IPS DF 6.9 (cell line): Measurements from ENCODE around the gene FASTKD3.

Source experiments
- DNase-seq: peaks from one replicate; pipeline ENCODE4 v3.0.0-alpha.2; 2013; ENCODE audit warnings: low read depth, low spot score
- H3K27ac ChIP-seq: one replicate; pipeline ENCODE4 v1.5.1; 2013; ENCODE audit warnings: low read length, control low read depth
- H3K27me3 ChIP-seq: 2 replicates; pipeline ENCODE4 v1.6.1; 2013; ENCODE audit warnings: mild to moderate bottlenecking, low read length; ENCODE audit not compliant: control insufficient read depth, insufficient read depth
- H3K36me3 ChIP-seq: 2 replicates; pipeline ENCODE4 v1.6.1; 2013; ENCODE audit warnings: low read length; ENCODE audit not compliant: control insufficient read depth, insufficient read depth
- H3K4me1 ChIP-seq: 2 replicates; pipeline ENCODE4 v1.6.1; 2013; ENCODE audit warnings: low read length; ENCODE audit not compliant: control insufficient read depth, insufficient read depth
- H3K4me3 ChIP-seq: 2 replicates; pipeline ENCODE4 v1.5.1; 2013; ENCODE audit warnings: mild to moderate bottlenecking, low read length
- H3K9me3 ChIP-seq: 2 replicates; pipeline ENCODE4 v1.6.1; 2013; ENCODE audit warnings: low read length, inconsistent platforms; ENCODE audit not compliant: control insufficient read depth, insufficient read depth
- WGBS: extraction: QIAGEN DNeasy Blood & Tissue Kit; methylation state at CpG from one replicate; pipeline ENCODE4 v1.1.7; 2013; ENCODE audit warnings: mixed read lengths, missing lambda C conversion rate; ENCODE audit not compliant: insufficient read length, insufficient coverage; 5-methylcytosine and 5-hydroxymethylcytosine counted together

The FASTKD3 gene

GRCh38 chr5:7881091-7881490, 12.3 kb upstream of the FASTKD3 start:
- no peaks in the 10 kb centered on the region for H3K4me1 ChIP-seq
- no peak overlapping the region for H3K27ac ChIP-seq
- DNase-seq: no peak
- no peaks in the 10 kb centered on the region for H3K27me3 ChIP-seq
- H3K4me3 ChIP-seq: no peak overlapping the region
- no peaks in the 10 kb centered on the region for H3K9me3 ChIP-seq
- no CpG with 5 or more reads among the region's 4 CpGs for WGBS
- H3K36me3 ChIP-seq: peaks cover 17% of the 10 kb centered on the region; the same call in 1 of the 2 replicates

- Histone ChIP-seq H3K4me1 (no peaks in the 10 kb centered on the region), H3K36me3 (peaks cover 18% of the 10 kb centered on the region; the same call in 1 of the 2 replicates), H3K27me3 (no peaks in the 10 kb centered on the region), H3K27ac (no peak overlapping the region), H3K9me3 (no peaks in the 10 kb centered on the region), H3K4me3 (no peak overlapping the region)
- no peak for DNase-seq
These were observed 9.6 kb upstream of the FASTKD3 start for GRCh38 chr5:7878381-7878873.

DNA sequence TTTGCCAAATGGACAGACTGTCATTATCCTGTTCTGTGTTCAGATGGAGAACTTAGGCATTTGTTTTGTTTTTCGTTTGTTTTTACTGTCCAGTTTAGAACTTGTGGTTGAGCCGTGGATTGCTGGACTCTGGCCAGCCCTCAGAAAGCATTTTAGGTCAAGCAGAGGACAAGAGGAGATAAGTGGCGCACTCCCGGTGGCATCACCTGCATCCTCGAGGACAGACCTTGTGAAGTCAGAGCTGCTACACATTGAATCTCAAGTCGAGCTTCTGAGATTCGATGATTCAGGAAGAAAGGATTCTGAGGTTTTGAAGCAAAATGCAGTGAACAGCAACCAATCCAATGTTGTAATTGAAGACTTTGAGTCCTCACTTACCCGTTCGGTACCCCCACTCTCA, 9.0 kb upstream of the FASTKD3 start:
- H3K9me3 ChIP-seq: no peaks in the 10 kb centered on the region
- H3K4me1 ChIP-seq: no peaks in the 10 kb centered on the region
- WGBS: no CpG with 5 or more reads among the region's 9 CpGs
- H3K4me3 ChIP-seq: no peak overlapping the region
- peaks cover 18% of the 10 kb centered on the region; the same call in 1 of the 2 replicates for H3K36me3 ChIP-seq
- no peak overlapping the region for H3K27ac ChIP-seq
- DNase-seq: no peak
- H3K27me3 ChIP-seq: no peaks in the 10 kb centered on the region

GRCh38 chr5:7876867-7877266, 8.0 kb upstream of the FASTKD3 start:
- DNase-seq: no peak
- Histone ChIP-seq H3K4me1 (no peaks in the 10 kb centered on the region), H3K27ac (no peak overlapping the region), H3K36me3 (peaks cover 15% of the 10 kb centered on the region; the same call in 1 of the 2 replicates), H3K9me3 (no peaks in the 10 kb centered on the region), H3K27me3 (no peaks in the 10 kb centered on the region), H3K4me3 (no peak overlapping the region)
- WGBS: no CpG with 5 or more reads among the region's 3 CpGs

- no CpG with 5 or more reads among the region's 4 CpGs for WGBS
- Histone ChIP-seq H3K27me3 (no peaks in the 10 kb centered on the region), H3K27ac (no peak overlapping the region), H3K36me3 (peaks cover 12% of the 10 kb centered on the region; the same call in 1 of the 2 replicates), H3K9me3 (no peaks in the 10 kb centered on the region), H3K4me3 (no peak overlapping the region), H3K4me1 (no peaks in the 10 kb centered on the region)
- no peak for DNase-seq
These were observed 6.3 kb upstream of the FASTKD3 start for GRCh38 chr5:7875151-7875550.

- H3K4me3 ChIP-seq: no peak overlapping the region
- peaks cover 12% of the 10 kb centered on the region; the same call in 1 of the 2 replicates for H3K36me3 ChIP-seq
- H3K9me3 ChIP-seq: no peaks in the 10 kb centered on the region
- no peaks in the 10 kb centered on the region for H3K4me1 ChIP-seq
- no peak overlapping the region for H3K27ac ChIP-seq
- no peak for DNase-seq
- WGBS: no CpG with 5 or more reads among the region's 2 CpGs
- no peaks in the 10 kb centered on the region for H3K27me3 ChIP-seq
These were observed 5.8 kb upstream of the FASTKD3 start for GRCh38 chr5:7874639-7875038.

DNA sequence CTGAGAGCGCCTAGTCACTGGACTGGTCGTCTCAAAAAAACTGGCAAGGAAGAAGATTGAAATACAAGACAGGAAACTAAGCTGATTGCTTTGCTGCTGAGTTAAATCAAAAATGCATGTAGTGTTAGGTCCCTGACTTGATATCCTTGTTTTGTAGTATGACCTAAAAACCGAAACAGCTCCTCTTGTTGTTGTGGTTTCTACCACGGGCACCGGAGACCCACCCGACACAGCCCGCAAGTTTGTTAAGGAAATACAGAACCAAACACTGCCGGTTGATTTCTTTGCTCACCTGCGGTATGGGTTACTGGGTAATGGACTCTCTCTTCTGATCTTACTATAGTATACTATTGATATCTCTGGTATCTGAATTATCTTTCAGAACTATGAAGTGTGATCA, 4.4 kb upstream of the FASTKD3 start:
- H3K4me1 ChIP-seq: no peaks in the 10 kb centered on the region
- no peak overlapping the region for H3K4me3 ChIP-seq
- H3K9me3 ChIP-seq: no peaks in the 10 kb centered on the region
- WGBS: no CpG with 5 or more reads among the region's 9 CpGs
- DNase-seq: no peak
- no peaks in the 10 kb centered on the region for H3K27me3 ChIP-seq
- H3K36me3 ChIP-seq: peaks cover 10% of the 10 kb centered on the region; the same call in 1 of the 2 replicates
- H3K27ac ChIP-seq: no peak overlapping the region

DNA sequence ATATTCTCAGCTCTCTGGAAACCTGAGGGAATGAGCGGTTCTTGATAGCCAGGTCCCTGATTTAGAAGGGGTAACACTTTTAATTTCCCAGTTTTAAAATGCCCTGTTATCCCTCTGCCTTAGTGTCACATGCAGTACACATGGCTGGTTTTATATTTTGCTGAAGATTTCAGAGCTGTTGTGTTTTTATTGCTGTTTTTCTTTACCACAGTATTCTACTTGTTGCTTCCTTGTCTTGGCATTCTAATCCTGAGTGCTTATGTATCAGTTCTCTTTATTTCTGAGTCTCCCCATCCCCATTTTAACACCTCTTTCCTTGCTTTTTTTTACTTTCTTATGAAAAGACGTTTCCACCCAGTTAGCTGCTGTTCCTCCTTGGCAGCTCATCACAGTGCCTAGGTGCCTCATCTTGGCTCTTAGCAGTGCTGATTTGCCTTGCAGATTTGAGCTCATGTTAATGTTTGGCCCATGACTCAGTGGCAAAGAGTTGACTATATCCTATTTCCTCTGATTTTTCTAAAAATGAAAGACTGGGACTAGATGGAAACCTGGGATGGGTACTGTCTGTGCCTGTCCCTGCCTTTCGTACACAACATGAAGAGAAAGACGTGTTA, 3.8 kb upstream of the FASTKD3 start:
- WGBS: no CpG with 5 or more reads among the region's 4 CpGs
- peaks cover 10% of the 10 kb centered on the region; the same call in 1 of the 2 replicates for H3K36me3 ChIP-seq
- no peaks in the 10 kb centered on the region for H3K27me3 ChIP-seq
- H3K4me1 ChIP-seq: no peaks in the 10 kb centered on the region
- no peak overlapping the region for H3K4me3 ChIP-seq
- no peak overlapping the region for H3K27ac ChIP-seq
- H3K9me3 ChIP-seq: no peaks in the 10 kb centered on the region
- no peak for DNase-seq

DNA sequence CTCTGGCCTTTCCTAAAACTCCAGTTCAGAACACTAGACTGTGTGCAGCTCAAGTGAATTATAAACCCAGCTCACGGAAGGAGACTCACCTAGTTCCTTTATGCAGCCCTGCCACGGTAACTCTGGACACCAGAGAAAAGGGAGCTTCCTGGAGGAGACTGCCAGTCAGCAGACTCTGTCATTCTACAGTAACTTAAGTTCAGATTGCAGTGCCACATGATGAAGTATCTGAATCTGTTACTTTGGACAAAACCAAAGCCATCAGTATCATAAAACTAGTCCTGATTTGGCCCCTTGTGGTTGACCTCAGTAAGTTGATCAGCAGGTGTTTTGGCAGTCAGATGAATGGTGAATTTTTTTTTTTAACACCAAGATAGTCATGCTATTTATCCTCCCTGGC, 2.8 kb upstream of the FASTKD3 start:
- no peak overlapping the region for H3K4me3 ChIP-seq
- H3K36me3 ChIP-seq: peaks cover 6% of the 10 kb centered on the region; the same call in 1 of the 2 replicates
- no CpG with 5 or more reads among the region's 2 CpGs for WGBS
- H3K27ac ChIP-seq: no peak overlapping the region
- DNase-seq: no peak
- no peaks in the 10 kb centered on the region for H3K4me1 ChIP-seq
- H3K27me3 ChIP-seq: no peaks in the 10 kb centered on the region
- no peaks in the 10 kb centered on the region for H3K9me3 ChIP-seq

DNA sequence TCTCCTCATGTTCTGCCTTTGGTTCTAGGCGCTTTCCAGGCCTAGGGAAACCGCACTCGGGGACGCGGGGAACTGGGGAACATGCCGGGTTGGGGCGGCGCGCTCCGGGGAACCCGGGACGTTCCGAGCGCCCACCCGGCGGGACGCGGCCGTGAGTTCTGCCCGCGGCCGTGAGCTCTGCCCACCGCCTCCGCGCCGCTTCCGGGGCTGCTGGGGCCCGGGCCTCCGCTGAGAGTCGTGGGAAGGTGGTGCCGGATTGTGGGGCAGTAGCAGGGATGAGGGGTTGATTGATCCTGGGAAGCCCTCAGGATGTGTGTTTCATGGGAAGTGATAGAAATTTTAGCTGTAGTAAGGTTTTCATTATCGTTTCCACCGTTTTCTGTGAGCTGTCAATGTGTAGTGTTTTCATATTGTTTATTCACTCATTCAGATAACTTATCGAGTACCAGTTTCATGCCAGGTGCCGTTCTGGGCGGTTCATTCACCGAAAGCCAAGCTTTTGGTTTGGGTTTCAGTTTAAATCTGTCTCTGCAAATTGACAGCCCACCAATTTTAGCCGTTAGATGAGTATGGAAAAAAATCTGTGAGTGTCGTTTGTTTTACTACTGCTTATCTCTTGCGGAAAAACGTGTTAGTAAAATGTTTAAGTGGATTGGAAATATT, 774 bp upstream of the FASTKD3 start:
- Histone ChIP-seq H3K4me3 (peak overlapping the region; percentile 88), H3K27me3 (no peaks in the 10 kb centered on the region), H3K9me3 (no peaks in the 10 kb centered on the region), H3K36me3 (no peaks in the 10 kb centered on the region), H3K27ac (no peak overlapping the region), H3K4me1 (no peaks in the 10 kb centered on the region)
- DNase-seq: no peak
- WGBS: no CpG with 5 or more reads among the region's 41 CpGs

DNA sequence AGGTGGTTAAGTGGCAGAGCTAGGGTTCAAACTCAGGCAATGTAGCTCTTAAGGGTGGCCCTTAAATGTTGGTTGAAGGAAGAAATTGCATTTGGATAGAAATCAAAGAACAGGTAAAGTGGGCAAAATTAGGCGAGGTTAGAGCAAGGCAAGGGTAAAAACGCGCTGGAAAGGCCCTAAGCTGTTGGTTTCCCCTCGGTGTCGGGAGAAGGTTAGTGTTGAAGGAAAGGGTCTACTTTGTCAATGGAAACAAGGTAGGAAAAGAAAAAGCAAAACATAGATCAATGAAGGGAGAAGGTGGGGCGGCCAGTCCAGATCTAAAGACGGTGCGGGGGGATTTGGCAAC, 431 bp downstream of the FASTKD3 start:
- WGBS: no CpG with 5 or more reads among the region's 8 CpGs
- Histone ChIP-seq H3K4me3 (peak overlapping the region; percentile 88; the same call in 1 of the 2 replicates), H3K9me3 (no peaks in the 10 kb centered on the region), H3K4me1 (no peaks in the 10 kb centered on the region), H3K27me3 (no peaks in the 10 kb centered on the region), H3K27ac (no peak overlapping the region), H3K36me3 (no peaks in the 10 kb centered on the region)
- DNase-seq: no peak
